ENCODE results near the gene GALNT10.

Gene GALNT10

GRCh38 chr5:154449786-154450185 is 259.3 kb downstream of the GALNT10 start:
- no peak overlapping the region for H3K4me3 ChIP-seq (replicated peaks; ENCODE audit: insufficient read depth, low read length)
- DNase-seq (ENCODE audit: low read depth in 1 of 2, low spot score in 1 of 2), result no peak
- TF ChIP-seq GABPA (IDR thresholded peaks at IDR 0.05; ENCODE audit: low read depth) (no peak), SPI1 (IDR thresholded peaks at IDR 0.05; ENCODE audit: borderline replicate concordance, low read depth) (no peak), REST (IDR thresholded peaks at IDR 0.05; ENCODE audit: insufficient replicate concordance, low read depth) (no peak), CTCF (IDR thresholded peaks at IDR 0.05; ENCODE audit: insufficient read depth, low read length) (no peak), POLR2AphosphoS5 (IDR thresholded peaks at IDR 0.05; ENCODE audit: low read depth) (no peak)
- H3K27me3 ChIP-seq (ENCODE audit: insufficient read depth, poor library complexity, severe bottlenecking), result no peaks in the 10 kb centered on the region
- H3K27ac ChIP-seq (replicated peaks), result no peak overlapping the region

- Histone ChIP-seq H3K4me3 (replicated peaks; ENCODE audit: insufficient read depth, low read length) (no peak overlapping the region), H3K27ac (replicated peaks) (no peak overlapping the region), H3K27me3 (ENCODE audit: insufficient read depth, poor library complexity, severe bottlenecking) (no peaks in the 10 kb centered on the region)
- DNase-seq (ENCODE audit: low read depth in 1 of 2, low spot score in 1 of 2), result no peak
- TF ChIP-seq GABPA (IDR thresholded peaks at IDR 0.05; ENCODE audit: low read depth), result no peak
These were observed 261.4 kb downstream of the GALNT10 start for GRCh38 chr5:154451957-154452356.

- H3K27ac ChIP-seq (replicated peaks), result no peak overlapping the region
- H3K4me3 ChIP-seq (replicated peaks; ENCODE audit: insufficient read depth, low read length), result no peak overlapping the region
- DNase-seq (ENCODE audit: low read depth in 1 of 2, low spot score in 1 of 2), result no peak
- no peaks in the 10 kb centered on the region for H3K27me3 ChIP-seq (ENCODE audit: insufficient read depth, poor library complexity, severe bottlenecking)
- TF ChIP-seq REST (IDR thresholded peaks at IDR 0.05; ENCODE audit: insufficient replicate concordance, low read depth) (no peak), CTCF (IDR thresholded peaks at IDR 0.05; ENCODE audit: insufficient read depth, low read length) (no peak), GABPA (IDR thresholded peaks at IDR 0.05; ENCODE audit: low read depth) (no peak), POLR2AphosphoS5 (IDR thresholded peaks at IDR 0.05; ENCODE audit: low read depth) (no peak), SPI1 (IDR thresholded peaks at IDR 0.05; ENCODE audit: borderline replicate concordance, low read depth) (no peak)
These were observed 265.1 kb downstream of the GALNT10 start for GRCh38 chr5:154455585-154455984.

GRCh38 chr5:154456540-154456939 is 266.0 kb downstream of the GALNT10 start:
- DNase-seq (ENCODE audit: low read depth in 1 of 2, low spot score in 1 of 2), result no peak
- H3K4me3 ChIP-seq (replicated peaks; ENCODE audit: insufficient read depth, low read length), result no peak overlapping the region
- no peak overlapping the region for H3K27ac ChIP-seq (replicated peaks)
- H3K27me3 ChIP-seq (ENCODE audit: insufficient read depth, poor library complexity, severe bottlenecking), result no peaks in the 10 kb centered on the region
- TF ChIP-seq REST (IDR thresholded peaks at IDR 0.05; ENCODE audit: insufficient replicate concordance, low read depth) (no peak), POLR2AphosphoS5 (IDR thresholded peaks at IDR 0.05; ENCODE audit: low read depth) (no peak), SPI1 (IDR thresholded peaks at IDR 0.05; ENCODE audit: borderline replicate concordance, low read depth) (no peak), CTCF (IDR thresholded peaks at IDR 0.05; ENCODE audit: insufficient read depth, low read length) (no peak), GABPA (IDR thresholded peaks at IDR 0.05; ENCODE audit: low read depth) (no peak)

Measured in HL-60 (cell line).